H4 (cell line): ENCODE results near the gene DCDC2C. TPM values are rescaled to one million over a fixed set of nuclear protein-coding genes. Genes with fewer than 3 reads are reported as not detected.

Experiments
- DNase-seq: peaks from one replicate; pipeline ENCODE4 v3.0.0-alpha.2; 2015; ENCODE audit warnings: low spot score
- total RNA-seq: library from RNA; depleted of rRNA; stranded (reverse); fragments of >200 nt; shearing (Covaris generic); gene quantifications from 2 replicates; pipeline ENCODE4 v1.2.3, GENCODE V29; 2014

Gene DCDC2C
- total RNA-seq, 1 experiment from 2014 or later: not detected

GRCh38 chr2:3672861-3673678 lies 30.3 kb upstream of the DCDC2C start:
- DNase-seq: no peak

DNA sequence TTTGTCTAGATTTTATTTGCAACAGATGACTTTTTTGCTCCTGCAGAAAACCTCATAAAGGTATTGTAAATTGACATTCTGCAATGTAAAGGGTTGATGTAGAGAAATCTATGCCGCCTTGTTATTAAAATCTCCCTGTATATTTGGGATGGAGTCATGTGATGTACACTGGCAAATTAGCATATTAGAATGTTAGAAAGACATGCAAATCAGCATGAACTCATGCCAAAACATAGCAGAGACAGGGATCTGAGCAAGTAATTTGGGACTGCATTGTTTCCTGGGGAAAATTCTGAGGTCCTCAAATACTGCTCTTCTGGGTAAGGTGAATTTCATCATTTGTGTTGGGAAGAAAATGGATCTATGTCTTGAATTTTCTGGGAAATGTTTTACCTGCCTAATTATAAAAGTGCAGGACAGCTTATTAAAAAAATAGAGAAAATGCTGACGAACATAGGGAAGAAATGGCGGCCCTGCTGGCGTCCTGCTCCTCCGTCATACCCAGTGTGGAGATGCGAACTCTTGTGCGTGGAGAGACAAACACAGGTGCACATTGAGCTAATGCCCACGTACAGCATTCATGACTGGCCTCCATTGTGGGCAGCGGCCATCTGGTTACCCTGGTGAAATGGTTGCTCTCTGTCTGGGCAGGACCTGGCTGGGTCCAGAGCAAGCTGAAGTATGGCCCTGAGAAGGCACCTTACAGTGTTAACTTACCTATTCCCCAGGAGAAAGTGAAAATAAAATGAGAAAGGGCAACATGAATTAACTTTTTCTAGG lies 29.1 kb upstream of the DCDC2C start:
- DNase-seq: no peak

GRCh38 chr2:3675687-3676086 lies 27.7 kb upstream of the DCDC2C start:
- no peak for DNase-seq

GRCh38 chr2:3677436-3677835 lies 25.9 kb upstream of the DCDC2C start:
- DNase-seq: no peak

- no peak for DNase-seq
Measured at GRCh38 chr2:3678212-3678611, 25.2 kb upstream of the DCDC2C start.

DNA sequence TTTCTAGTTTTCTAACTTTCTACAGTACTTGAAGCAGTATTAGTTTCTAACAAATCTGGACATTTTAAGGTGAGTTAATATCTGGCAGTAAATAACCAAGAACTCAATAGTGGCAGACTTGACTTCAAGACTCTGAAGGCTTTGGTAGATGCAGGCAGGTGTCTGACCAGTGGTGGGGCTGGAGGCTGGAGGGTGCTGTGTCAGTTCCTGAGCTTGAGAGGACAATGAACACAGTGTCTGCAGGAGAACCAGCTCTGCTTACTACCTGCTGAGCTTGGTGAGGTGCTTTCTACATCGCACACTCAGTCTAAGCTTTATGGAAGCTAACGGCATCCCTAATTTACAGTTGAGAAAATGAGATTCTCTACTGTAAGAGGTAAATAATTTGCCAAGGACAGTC lies 24.2 kb upstream of the DCDC2C start:
- no peak for DNase-seq

DNA sequence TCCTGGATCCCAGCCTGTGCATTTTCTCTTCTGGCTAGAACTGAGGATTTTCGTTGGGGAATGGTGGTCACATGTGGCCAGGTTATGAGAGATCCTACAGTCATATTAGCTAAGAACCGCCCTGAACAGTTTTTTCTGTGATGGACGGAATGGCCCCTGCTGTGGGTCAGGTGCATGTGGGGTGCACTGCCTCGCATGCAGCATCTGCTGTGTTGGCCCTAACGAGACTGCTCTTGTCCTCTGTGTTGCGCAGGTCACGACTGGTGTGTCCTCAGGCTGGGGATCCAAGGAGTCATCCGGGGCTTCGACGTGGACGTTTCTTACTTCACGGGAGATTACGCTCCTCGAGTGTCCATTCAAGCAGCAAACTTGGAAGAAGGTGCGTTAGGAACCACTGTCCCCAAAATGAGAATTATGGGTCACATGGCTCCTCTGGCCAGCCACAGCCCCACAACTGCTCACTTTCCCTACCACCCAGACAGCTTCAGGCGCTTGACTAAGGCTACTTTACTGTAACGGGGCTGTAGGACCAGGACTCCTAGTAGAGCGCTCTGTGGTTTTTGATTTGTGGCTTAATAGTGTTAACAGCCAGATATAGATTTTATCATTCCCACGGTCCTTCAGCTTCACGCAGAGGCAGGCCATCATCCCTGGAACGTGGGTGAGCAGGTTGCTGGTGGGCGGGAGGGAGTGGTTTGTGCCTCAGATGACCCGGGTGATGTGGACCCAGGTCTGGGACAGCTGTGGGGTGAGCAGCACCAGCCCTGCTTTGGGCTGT lies 23.6 kb upstream of the DCDC2C start:
- no peak for DNase-seq

GRCh38 chr2:3680548-3681345 lies 22.6 kb upstream of the DCDC2C start:
- DNase-seq: no peak

GRCh38 chr2:3681625-3682024 lies 21.8 kb upstream of the DCDC2C start:
- DNase-seq: no peak

DNA sequence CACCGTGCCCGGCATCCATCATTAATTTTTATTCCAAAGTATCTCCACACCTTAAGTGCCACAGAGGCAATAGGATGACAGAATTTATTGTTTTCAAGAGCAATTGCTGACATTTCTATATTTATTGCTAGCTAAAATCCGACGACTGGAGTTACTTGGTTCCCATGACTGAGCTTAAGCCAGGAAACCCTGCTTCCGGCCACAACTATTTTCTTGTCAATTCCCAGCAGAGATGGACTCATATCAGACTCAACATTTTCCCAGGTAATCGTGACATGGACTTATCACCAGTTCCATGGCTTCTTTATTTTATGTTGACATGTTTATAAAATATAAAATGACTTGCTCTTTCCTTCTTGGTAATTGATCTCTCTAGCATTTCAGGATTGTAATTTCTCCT lies 20.6 kb upstream of the DCDC2C start:
- DNase-seq: no peak

DNA sequence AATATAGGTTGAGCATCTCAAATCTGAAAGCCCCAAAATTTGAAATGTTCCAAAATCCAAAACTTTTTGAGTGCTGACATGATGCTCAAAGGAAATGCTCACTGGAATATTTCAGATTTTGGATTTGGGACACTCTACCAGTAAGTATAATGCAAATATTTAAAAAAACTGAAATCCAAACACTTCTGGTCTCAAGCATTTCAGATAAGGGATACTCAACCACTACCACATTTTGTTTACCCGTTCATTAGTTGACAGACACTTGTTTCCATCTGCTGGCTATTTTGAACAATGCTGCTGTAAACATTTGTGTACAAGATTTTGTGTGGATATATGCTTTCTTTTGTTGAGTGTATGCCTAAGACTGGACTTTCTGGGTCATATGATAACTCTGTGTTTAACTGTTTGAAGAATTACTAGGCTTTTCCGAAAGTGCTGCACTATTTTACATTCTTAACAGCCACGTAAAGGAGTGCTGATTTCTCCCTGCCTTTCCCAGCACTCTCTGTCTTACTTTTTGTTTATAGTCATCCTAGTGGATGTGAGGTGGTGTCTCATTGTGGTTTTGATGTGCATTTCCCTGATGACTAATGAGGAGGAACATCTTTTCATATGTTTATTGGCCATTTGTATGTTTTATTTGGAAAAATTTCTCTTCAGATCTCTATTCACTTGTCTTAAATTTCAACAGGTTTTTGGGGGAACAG lies 19.5 kb upstream of the DCDC2C start:
- DNase-seq: no peak

- DNase-seq: no peak
Measured at GRCh38 chr2:3689998-3690748, 13.2 kb upstream of the DCDC2C start.

- DNase-seq: no peak
Measured at GRCh38 chr2:3692375-3692774, 11.0 kb upstream of the DCDC2C start.

DNA sequence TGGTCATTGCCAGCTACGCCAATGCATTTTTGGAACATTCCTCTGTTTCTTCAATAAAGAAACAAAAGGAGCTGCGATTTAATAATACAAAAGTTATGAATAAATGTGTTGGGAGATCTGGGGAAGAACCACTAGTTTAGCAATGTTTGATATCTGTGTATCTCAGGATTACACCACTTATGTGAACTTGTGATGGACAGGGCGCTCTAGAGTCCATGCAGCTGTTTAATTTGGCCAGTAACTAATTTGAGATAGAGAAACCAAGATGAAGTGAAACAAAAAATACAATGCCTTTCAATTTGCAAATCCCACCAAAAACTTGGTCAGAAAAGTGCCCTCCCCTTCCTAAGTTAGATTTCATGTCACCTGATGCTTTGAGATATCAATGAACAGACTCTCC lies 6.8 kb upstream of the DCDC2C start:
- DNase-seq: no peak

DNA sequence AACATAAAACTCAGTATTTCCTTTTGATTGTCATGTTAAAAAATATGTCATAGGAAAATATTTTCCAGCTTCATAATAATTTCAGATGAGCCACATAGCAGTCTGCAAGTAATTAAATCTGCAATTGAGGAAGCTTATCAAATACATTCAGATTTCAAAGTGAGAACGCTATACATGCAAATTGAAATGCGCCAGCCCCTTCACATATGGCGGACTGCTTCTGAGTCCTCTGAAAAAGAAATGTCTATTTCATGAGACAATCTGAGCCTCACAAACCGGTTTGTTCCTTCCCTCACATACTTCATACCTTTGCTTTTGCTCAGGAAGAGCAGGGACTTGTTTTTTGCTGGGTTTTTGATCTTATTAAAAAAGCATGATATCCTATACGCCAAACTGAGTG lies 2.3 kb upstream of the DCDC2C start:
- no peak for DNase-seq

GRCh38 chr2:3703757-3704355 lies 481 bp downstream of the DCDC2C start:
- no peak for DNase-seq

DNA sequence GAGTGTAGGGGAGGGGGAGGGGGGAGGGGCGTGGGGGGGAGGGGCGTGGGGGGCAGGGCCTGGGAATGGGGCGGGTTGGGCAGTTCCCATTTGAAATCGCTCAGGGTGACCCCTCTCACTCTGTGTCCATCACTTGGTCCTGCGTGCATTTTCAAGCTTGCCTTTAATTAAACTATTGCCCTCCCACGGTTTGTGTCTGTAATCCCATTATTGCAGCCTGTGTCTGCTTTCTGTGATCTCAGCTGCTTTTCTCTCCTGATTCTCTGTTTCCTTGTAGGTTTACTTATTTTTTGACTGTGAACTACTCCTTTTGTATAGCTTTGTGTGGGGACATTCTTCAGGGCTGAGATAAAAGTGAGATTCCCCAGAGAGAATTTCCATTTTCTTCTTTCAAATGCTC lies 1.3 kb downstream of the DCDC2C start:
- DNase-seq: no peak

DNA sequence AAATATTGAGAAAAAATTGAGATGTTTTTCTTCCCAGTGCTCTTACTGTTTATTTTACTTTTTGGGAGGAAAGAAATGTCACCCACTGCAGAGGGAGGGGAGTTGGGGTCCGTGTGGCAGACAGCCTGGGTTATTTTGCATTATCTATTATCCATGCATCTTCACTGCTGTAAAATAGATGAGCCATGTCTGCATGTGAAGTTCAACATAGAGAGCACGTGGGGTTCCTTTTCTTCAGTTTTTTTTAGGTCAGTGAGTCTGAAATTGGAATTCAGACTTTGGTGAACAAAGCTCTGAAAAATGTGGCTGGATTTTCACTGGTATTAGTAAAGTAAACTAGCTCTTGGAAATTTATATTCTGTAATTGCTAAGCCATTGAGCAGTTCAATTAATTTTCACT lies 2.4 kb downstream of the DCDC2C start:
- DNase-seq: no peak

DNA sequence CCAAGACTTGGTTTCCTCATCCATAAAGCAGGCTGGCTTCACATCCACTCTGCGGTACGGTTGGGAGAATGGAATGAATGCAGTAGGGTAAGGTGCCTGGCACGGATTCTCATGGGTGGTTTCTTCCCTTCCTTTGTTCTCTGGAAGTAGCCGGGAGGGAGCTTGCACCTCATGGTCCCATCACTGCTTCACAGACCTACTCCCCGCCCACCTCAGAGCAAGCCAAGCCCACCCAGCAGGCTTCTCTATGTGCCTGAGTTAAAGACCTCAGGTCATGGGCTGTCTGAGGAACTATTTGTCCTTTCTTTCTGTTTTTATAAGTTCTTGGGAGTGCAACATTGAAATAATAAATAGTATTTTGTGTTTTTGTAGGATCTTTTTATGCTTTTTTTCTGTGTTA lies 3.5 kb downstream of the DCDC2C start:
- DNase-seq: no peak

DNA sequence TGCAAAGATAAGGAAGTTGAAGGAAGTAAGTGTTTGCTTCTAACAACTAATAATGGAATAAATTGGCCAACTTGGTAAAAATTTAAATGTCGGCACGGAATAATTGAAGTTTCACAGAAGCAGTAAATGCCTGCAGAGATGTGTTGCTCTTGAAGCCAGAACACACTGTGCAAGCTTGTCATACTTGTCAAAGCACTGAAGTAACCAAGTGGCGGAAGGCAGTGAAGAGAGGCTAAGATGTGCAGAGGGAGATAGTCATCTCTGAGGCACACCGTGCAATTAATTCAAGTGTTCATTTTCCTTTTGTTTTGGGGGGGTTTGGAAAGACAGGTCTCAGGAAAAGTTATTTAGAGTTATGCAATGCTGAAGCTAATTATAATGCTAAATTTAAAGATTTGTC lies 5.2 kb downstream of the DCDC2C start:
- DNase-seq: no peak
